ENCODE results near the gene PTPRJ. TPM values are rescaled to one million over a fixed set of nuclear protein-coding genes. Genes with fewer than 3 reads are reported as not detected.

PTPRJ gene
- total RNA-seq, 1 donor from 2014 or later, result 98.5 TPM

DNA sequence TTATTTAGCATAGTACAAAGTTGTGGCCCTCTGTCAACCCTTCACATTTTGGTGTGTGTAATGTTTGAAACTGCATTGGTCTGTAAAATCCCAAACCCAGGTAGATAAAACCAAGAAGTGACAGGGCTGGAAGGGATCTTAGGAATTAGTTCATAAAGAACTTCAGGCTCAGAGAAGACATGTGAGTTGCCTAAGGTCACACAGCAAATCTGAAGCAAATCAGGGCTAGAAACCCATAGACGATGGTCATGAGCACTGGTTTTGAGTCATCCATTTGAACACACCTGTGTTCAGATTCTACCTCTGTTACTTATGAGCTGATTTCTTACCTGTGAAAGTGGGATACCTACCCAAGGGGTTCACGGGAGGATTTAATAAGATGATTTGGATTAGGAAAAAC is 107.1 kb downstream of the PTPRJ start:
- intact Hi-C loops (cut with micrococcal nuclease), result no loop called here

DNA sequence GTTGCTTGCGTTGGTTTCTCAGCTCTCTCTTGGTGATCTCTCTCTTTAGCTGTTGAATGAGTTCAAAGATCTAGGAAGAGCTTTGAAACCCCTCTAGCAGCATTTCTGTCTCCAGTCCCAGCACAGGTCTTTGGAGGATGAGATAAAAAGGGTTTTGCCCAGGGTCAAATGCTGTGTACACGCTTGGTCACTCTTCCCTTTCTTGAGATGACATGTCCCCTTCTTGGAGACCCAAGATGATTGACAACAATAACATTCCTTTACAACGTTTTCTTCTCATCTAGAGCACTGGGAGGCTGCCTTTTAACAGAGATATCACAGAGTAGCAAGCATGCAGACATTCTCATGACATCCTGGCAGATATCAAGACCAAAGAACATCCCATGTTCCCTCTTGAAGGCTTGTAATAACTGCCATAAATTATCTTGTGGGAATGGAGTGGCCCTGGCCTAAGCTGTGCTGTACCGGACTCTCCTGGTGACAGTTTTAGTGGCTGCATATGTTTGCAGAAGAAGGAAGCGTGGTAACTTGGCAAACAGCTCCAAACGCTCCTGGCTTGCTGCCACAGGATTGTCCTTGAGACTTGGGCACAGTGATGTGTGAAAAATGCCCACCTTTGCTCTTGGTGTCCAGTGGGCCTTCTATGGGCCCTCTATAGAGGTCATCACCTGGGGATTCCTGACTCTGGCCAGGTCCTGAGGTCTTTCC is 107.8 kb downstream of the PTPRJ start:
- intact Hi-C loops (cut with micrococcal nuclease), result no loop called here

DNA sequence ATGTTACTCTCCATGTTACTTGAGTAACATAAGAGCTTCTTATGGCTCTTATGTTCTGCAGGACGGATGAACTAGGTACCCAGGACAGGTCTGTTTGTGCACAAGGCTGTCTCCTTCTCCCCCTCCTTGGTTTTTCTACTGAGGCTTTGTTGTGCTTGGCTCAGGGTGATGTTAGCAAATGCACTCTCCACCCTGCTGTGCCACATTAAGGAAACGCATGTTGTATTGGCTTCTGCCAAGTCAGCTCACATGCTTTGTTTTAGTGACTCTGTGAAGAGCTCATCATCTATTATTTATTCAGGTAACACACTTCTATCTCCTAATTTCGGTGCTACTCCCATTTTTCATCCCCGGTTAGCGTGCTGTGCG is 108.3 kb downstream of the PTPRJ start:
- intact Hi-C loops (cut with micrococcal nuclease), result no loop called here

DNA sequence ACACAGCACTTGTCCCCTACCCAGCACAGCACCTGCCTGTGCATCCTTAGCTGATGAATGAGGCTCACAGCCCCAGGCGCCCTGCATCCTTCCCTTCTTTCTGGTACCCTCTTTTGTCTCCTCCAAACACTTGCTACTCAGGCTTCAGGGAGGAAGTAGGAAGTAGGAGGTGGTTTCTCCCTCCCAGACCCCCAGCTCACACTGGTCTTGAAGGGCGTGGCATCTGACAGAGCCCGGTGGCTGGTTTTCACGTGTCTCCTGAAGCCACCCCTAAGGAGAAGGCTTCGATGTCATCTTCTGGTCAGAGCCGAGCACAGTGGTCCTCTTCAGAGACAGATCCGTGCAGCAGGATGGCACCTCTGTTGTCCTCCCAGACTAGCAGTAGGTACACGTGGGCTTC is 109.8 kb downstream of the PTPRJ start:
- intact Hi-C loops (cut with micrococcal nuclease), result no loop called here

DNA sequence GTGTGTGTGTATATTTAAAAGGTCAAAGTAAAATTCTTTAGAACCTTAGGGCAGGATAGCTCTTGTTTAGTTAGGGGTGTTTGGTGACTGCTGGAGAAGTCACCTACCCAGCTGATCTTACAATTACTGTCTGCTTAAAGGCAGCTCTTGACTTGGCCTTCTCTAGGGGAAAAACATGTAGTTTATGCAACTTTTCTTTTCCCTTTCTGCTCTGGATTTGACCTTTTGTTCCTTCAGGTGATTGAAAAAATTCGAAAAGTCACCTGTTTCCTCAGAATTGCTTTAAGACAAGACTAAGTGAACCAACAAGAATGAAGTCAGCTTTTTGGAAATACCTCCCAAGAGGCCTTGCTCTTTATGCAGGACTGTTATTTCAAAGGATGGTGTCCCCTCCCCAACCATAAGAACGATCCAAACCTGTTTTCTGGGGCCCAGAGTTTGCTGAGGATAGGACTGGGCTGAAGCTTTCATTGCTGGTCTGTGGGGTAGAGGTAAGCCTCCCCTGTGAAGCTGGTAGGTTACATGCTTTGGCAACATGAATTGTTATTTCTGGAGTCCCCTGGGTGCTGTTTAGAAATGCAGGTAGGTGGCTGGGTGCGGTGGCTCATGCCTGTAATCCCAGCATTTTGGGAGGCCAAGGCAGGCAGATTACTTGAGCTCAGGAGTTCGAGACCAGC is 111.2 kb downstream of the PTPRJ start:
- intact Hi-C loops (cut with micrococcal nuclease), result no loop called here

DNA sequence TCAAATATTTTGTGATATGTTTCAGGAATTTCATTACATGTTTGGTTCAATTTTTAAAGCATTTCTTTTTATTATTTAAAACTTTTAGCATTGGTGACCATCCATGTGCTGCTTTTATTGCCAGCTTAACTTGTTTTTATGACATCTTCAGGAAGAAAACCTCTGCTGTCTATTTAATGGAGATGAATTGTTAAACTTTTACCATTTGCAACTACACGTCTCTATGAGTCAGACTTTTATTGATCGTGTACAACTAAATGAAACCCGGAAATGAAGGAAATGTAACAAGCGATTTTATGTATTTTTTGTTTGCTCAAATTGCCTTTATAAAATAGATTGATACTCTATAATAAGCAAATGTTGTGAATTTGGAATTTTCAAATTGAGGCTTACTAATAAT is 113.0 kb downstream of the PTPRJ start:
- intact Hi-C loops (cut with micrococcal nuclease), result no loop called here

- intact Hi-C loops (cut with micrococcal nuclease), result no loop called here
Measured at GRCh38 chr11:48093795-48094642, 113.7 kb downstream of the PTPRJ start.

- intact Hi-C loops (cut with micrococcal nuclease), result no loop called here
Measured at GRCh38 chr11:48094643-48095339, 114.4 kb downstream of the PTPRJ start.

DNA sequence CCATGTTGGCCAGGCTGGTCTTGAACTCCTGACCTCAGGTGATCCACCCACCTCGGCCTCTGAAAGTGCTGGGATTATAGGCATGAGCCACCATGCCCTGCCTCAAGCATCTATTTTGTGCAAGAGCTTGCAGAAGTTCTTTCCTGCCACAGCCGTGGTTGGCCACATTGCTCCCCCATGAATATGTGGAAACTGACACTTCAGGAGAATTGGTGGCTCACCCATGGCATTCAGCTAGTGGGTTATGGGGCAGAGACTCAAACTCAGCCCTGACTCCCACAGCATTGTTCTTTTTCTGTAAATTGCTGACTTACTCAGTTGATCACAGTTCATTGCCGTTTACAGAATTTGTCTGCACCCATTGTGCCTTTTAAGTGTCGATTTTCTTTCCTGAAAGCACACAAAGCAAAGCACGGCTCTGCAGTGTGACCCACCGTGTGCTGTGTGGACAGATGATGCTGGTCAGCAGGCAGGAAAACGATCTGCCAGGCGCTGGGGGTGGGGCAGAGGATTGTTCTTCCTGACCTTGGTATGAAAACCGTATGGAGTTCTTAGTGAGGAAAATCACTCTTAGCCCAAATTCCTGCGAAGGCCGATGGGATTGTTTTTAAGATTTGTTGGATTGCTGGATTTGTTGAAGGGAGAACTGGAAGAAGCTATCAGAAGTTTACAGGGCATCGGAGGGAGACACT is 115.6 kb downstream of the PTPRJ start:
- intact Hi-C loops (cut with micrococcal nuclease), result no loop called here

DNA sequence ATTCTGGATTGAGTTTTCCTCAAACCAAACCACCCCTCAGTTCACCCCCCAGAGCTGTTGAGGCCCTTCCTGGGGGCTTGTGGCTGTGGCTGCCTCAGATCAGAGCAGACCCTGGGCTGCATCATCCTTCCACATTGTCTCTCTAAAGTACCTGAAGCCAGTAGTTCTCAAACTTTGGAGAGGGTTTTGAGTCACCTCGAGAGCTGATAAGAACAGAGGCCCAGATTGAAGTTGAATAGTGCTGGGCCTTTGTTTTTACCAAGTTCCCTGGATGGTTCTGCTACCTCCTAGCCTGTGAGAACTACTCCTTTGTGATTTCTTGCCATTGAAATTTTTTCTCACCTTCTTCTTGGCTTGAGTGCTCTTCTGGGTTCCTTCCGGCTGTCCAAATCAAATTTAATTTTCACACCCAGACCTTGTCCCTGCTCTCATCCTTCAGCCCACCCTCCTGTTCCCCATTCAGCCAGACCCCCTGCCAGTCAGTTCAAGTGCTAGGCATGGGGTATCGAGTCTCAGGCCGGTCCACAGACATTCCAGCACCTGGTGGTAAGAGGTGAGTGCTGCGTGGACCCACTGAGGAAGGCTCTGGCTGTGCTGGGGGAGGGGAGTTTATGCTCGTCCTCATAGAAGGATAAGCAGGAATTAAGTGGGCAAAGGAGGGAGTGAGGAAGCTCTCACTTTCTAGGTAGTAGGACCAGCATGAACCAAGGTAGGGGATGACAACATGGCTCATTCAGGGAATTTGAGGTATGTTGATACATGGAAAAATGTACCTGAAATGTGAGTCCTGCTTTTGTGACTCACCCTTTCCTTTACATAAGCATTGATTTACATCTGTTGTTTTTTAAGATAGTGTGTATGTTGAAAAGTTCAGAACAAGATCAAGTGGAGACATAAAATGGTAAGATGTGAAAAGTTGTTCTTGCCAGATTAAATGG is 116.5 kb downstream of the PTPRJ start:
- intact Hi-C loops (cut with micrococcal nuclease), result no loop called here

GRCh38 chr11:48098024-48098423 is 117.7 kb downstream of the PTPRJ start:
- intact Hi-C loops (cut with micrococcal nuclease), result no loop called here

DNA sequence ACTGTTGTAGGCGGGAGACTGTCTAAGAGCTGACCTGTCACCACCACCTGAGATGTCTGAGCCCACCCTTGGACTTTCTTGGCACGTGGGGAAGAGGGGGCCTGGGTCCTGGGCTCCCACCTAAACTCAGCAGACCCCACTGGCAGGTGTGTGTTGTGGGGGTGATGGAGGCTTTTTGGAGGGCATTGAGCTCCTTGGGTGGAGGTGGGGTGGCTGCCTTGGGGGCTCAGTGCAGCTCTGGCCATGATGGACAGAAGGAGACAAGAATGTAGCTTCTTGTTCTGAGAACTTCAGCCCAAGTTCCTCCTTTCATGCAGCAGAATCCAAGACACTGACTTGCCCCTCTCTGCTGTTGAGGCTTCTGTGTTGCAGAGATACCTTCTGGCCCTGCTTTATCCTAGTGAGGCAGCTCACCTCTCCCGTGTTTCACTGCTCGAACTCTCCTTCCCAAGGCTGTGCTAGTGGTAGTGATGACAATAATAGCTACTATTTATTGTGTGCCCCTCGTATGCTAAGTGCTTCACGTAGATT is 119.6 kb downstream of the PTPRJ start:
- intact Hi-C loops (cut with micrococcal nuclease), result loop anchor here (10.0 kb wide), 1 partner anchor 455 kb away; the partner anchor contains the start of gene MTCH2

DNA sequence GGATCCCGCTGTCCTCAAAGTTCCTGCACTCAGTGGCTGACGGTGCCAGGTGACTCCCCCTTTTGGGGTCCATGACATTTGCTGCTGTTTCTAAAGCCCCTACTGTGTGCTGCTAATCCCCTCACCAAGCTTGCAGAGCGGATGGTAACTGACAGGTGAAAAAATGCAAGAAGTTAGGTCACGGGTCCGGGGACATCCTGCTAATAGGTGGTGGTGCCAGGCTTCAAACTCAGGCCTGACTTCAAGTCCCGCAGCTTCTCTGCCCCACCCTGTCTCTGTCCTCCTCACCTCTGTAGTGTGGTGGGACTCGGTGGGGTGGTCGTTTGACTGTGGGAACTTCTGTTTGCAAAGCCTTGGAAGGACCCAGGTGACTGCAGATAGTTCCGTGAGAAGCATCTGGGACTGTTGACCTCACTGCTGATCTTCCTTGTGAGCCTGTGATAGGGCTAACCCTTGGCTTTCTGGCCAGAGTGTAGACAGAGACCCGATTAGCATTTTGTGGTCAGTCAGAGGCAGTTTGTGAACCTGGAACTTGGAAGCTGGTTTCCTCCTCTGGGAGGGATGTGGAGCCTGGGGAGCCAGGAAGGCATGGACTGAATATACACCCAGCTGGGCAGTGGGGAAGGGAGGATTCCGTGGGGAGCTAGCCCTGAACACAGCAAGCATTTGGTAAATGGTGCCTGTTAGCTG is 120.8 kb downstream of the PTPRJ start:
- intact Hi-C loops (cut with micrococcal nuclease), result loop anchor here (10.0 kb wide), 1 partner anchor 456 kb away; the partner anchor contains the start of gene MTCH2

DNA sequence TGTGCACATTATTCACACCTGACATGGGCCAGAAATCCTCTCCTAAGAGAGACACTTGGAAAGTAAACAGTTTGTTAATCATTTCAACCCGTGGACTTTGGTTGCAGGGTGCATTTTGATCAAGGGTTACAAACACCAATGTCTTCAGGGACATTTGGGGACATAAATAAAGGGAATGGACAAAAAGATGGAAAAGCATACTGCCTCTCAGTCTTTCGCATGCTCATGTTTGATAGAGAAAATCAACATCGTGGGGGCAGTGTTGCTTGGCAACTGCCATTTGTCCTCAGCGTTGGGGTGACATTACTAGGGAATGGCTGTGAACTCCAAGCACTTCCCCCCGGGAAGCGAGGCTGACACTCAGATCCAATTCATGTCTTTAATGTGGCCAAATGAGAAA is 121.6 kb downstream of the PTPRJ start:
- intact Hi-C loops (cut with micrococcal nuclease), result loop anchor here (10.0 kb wide), 1 partner anchor 457 kb away; the partner anchor contains the start of gene MTCH2

DNA sequence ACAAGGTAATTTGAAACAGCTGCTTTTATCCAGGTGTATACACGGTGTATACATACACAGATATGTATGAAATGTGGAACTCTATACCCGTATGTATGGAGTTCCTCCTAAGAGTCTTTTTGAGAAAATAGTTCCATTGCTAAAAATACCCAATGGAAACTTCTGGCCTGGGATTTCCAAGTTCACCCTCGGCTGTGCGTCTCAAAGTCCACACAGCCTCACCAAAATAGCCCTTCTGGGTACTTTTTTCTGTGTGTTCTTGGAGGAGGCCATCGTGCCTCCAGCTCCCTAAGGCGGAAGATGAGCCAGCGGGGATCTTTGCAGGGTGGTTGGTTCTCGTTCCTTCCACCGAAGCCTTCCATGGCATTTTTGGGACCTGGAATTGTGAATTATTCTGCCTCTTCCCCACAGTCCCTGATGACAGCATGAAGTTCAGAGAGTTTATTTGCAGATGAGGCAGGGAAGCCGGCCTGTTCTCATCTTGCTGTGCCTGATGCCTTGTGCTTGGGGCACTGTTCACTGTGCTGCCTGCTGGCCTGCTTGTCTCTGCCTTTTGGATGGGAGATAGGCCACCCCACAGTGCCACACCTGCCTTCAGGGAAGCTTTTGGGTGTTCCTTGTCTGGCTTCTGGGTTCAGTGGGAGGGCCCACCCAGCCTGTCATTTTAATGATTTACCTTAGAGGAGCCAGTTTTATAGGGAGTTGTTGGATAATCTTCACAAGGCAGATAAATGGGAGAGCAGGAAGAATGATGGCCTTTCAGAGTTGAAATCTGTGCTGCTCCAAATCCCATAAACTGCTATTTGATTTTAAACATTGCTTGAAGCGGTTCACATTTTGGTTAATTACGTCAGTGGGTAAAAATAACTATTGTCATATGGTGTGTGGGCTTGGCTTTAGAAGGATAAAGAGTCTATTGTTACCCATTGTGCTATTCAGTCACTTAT is 123.5 kb downstream of the PTPRJ start:
- intact Hi-C loops (cut with micrococcal nuclease), result loop anchor here (10.0 kb wide), 1 partner anchor 459 kb away; the partner anchor contains the start of gene MTCH2

GRCh38 chr11:48104568-48104924 is 124.2 kb downstream of the PTPRJ start:
- intact Hi-C loops (cut with micrococcal nuclease), result loop anchor here (10.0 kb wide), 1 partner anchor 460 kb away; the partner anchor contains the start of gene MTCH2
